Islet precursor cell (in vitro differentiated cells): ENCODE results near the gene NKD2.

ENCODE experiments used
- DNase-seq: peaks from one replicate; pipeline ENCODE4 v3.0.0-alpha.2; 2018

Gene NKD2

GRCh38 chr5:979100-979817 lies 29.3 kb upstream of the NKD2 start:
- DNase-seq = no peak

GRCh38 chr5:980001-980588 lies 28.5 kb upstream of the NKD2 start:
- peak; percentile 57 for DNase-seq

GRCh38 chr5:980966-981365 lies 27.6 kb upstream of the NKD2 start:
- no peak for DNase-seq

- no peak for DNase-seq
Observed at GRCh38 chr5:981456-981855, 27.1 kb upstream of the NKD2 start.

- DNase-seq = peak; percentile 74
Observed at GRCh38 chr5:982377-983237, 26.0 kb upstream of the NKD2 start.

GRCh38 chr5:983238-983524 lies 25.4 kb upstream of the NKD2 start:
- no peak for DNase-seq

- no peak for DNase-seq
Observed at GRCh38 chr5:983568-983967, 25.0 kb upstream of the NKD2 start.

GRCh38 chr5:984774-985173 lies 23.8 kb upstream of the NKD2 start:
- no peak for DNase-seq

- DNase-seq = no peak
Observed at GRCh38 chr5:987761-988160, 20.8 kb upstream of the NKD2 start.

- DNase-seq = no peak
Observed at GRCh38 chr5:988322-988721, 20.3 kb upstream of the NKD2 start.

- DNase-seq = peak; percentile 64
Observed at GRCh38 chr5:989961-990530, 18.6 kb upstream of the NKD2 start.

GRCh38 chr5:991472-992267 lies 16.9 kb upstream of the NKD2 start:
- DNase-seq = no peak

GRCh38 chr5:994272-994607 lies 14.4 kb upstream of the NKD2 start:
- DNase-seq = peak; percentile 45

- DNase-seq = peak; percentile 38
Observed at GRCh38 chr5:994821-995220, 13.8 kb upstream of the NKD2 start.

- DNase-seq = peak; percentile 25
Observed at GRCh38 chr5:995318-995717, 13.3 kb upstream of the NKD2 start.

GRCh38 chr5:997001-997474 lies 11.6 kb upstream of the NKD2 start:
- peak; percentile 80 for DNase-seq

GRCh38 chr5:997711-998110 lies 10.9 kb upstream of the NKD2 start:
- DNase-seq = peak; percentile 23

- DNase-seq = peak; percentile 42
Observed at GRCh38 chr5:998246-999031, 10.2 kb upstream of the NKD2 start.

GRCh38 chr5:999032-999501 lies 9.5 kb upstream of the NKD2 start:
- peak; percentile 46 for DNase-seq

- peak; percentile 30 for DNase-seq
Observed at GRCh38 chr5:999724-1000123, 8.9 kb upstream of the NKD2 start.

- peak; percentile 30 for DNase-seq
Observed at GRCh38 chr5:1000329-1000728, 8.3 kb upstream of the NKD2 start.

GRCh38 chr5:1000831-1001230 lies 7.8 kb upstream of the NKD2 start:
- peak; percentile 42 for DNase-seq
